ENCODE results near the gene PRSS56. TPM values are rescaled to one million over a fixed set of nuclear protein-coding genes. Genes with fewer than 3 reads are reported as not detected.

PRSS56 gene
- total and polyA plus RNA-seq, 2 of the 13 experiments (the other 11 are each of a cell fraction or from before 2014, with no cell fraction given): not detected

GRCh38 chr2:232550354-232551249, 30.4 kb downstream of the PRSS56 start, which contains the start of the genes EIF4E2 and TIGD1 (continued):
- TF ChIP-seq RXRA (CRISPR knock-in tag; IDR thresholded peaks at IDR 0.05) (peak; percentile 94), WIZ (CRISPR knock-in tag; IDR thresholded peaks at IDR 0.05) (peak; percentile 96), CBFB (CRISPR knock-in tag; IDR thresholded peaks at IDR 0.05) (peak; percentile 97), SCMH1 (CRISPR knock-in tag; IDR thresholded peaks at IDR 0.05; ENCODE audit: borderline replicate concordance) (no peak), ZBTB46 (CRISPR knock-in tag; IDR thresholded peaks at IDR 0.05; ENCODE audit: borderline replicate concordance) (peak; percentile 24; the same call in 1 of the 2 replicates), ZBED4 (CRISPR knock-in tag; IDR thresholded peaks at IDR 0.05; ENCODE audit: borderline replicate concordance) (peak; percentile 85), ATF7 (IDR thresholded peaks at IDR 0.05) (no peak), ATF7 (CRISPR knock-in tag; IDR thresholded peaks at IDR 0.05) (peak; percentile 85), ZNF564 (CRISPR knock-in tag; IDR thresholded peaks at IDR 0.05) (peak; percentile 97), ZNF34 (CRISPR knock-in tag; IDR thresholded peaks at IDR 0.05; ENCODE audit: borderline replicate concordance) (no peak), XBP1 (CRISPR knock-in tag; IDR thresholded peaks at IDR 0.05) (peak; percentile 93), SNAPC2 (CRISPR knock-in tag; IDR thresholded peaks at IDR 0.05) (peak; percentile 92), ZMYM4 (CRISPR knock-in tag; IDR thresholded peaks at IDR 0.05) (peak; percentile 99), NR2F1 (CRISPR knock-in tag; IDR thresholded peaks at IDR 0.05) (no peak; a peak in 2 of 4 replicates), BCL3 (CRISPR knock-in tag; IDR thresholded peaks at IDR 0.05) (peak; percentile 100), RARG (CRISPR knock-in tag; IDR thresholded peaks at IDR 0.05; ENCODE audit: low read depth) (no peak), GABPB1 (CRISPR knock-in tag; IDR thresholded peaks at IDR 0.05) (peak; percentile 100), PBX3 (CRISPR knock-in tag; IDR thresholded peaks at IDR 0.05; ENCODE audit: borderline replicate concordance) (peak; percentile 92), ARID3A (IDR thresholded peaks at IDR 0.05; ENCODE audit: low read depth, low read length) (no peak)

Measured in HepG2 (cell line).